PFSK-1 (cell line): ENCODE results near the gene TAX1BP1.

ENCODE experiments used
- POLR2AphosphoS5 ChIP-seq: IDR thresholded peaks from 2 replicates; pipeline ENCODE4 v1.6.1; 2012; ENCODE audit warnings: low read depth, mild to moderate bottlenecking, control low read depth, low read length, moderate library complexity
- TAF1 ChIP-seq: IDR thresholded peaks from 2 replicates; pipeline ENCODE4 v1.6.1; 2012; ENCODE audit warnings: low read length, control low read depth, borderline replicate concordance; ENCODE audit not compliant: insufficient read depth
- TF ChIP-seq, protein P1 (sequence below), 2 experiments: IDR thresholded peaks; 2 replicates each; pipeline versions ENCODE4 v1.6.1 to v1.8.0; 2011 to 2012; ENCODE audit warnings: low read depth in 2 of 2, low read length in 2 of 2, control low read depth in 1 of 2, inconsistent platforms in 1 of 2, mild to moderate bottlenecking in 1 of 2, moderate library complexity in 1 of 2; ENCODE audit not compliant: insufficient read depth in 1 of 2

GRCh38 chr7:27781188-27781587, 41.2 kb downstream of the TAX1BP1 start:
- TF ChIP-seq POLR2AphosphoS5 (no peak), TAF1 (no peak)
- TF ChIP-seq, protein P1, sequence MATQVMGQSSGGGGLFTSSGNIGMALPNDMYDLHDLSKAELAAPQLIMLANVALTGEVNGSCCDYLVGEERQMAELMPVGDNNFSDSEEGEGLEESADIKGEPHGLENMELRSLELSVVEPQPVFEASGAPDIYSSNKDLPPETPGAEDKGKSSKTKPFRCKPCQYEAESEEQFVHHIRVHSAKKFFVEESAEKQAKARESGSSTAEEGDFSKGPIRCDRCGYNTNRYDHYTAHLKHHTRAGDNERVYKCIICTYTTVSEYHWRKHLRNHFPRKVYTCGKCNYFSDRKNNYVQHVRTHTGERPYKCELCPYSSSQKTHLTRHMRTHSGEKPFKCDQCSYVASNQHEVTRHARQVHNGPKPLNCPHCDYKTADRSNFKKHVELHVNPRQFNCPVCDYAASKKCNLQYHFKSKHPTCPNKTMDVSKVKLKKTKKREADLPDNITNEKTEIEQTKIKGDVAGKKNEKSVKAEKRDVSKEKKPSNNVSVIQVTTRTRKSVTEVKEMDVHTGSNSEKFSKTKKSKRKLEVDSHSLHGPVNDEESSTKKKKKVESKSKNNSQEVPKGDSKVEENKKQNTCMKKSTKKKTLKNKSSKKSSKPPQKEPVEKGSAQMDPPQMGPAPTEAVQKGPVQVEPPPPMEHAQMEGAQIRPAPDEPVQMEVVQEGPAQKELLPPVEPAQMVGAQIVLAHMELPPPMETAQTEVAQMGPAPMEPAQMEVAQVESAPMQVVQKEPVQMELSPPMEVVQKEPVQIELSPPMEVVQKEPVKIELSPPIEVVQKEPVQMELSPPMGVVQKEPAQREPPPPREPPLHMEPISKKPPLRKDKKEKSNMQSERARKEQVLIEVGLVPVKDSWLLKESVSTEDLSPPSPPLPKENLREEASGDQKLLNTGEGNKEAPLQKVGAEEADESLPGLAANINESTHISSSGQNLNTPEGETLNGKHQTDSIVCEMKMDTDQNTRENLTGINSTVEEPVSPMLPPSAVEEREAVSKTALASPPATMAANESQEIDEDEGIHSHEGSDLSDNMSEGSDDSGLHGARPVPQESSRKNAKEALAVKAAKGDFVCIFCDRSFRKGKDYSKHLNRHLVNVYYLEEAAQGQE (IDR thresholded peaks at IDR 0.05; ENCODE audit: insufficient read depth in 1 of 2, low read depth in 2 of 2, low read length in 2 of 2), result no peak
